ENCODE data around the gene NACC2. TPM values are rescaled to one million over a fixed set of nuclear protein-coding genes. Genes with fewer than 3 reads are reported as not detected.

Gene NACC2
- total RNA-seq, 4 donors from 2014 or later, result 71.4 to 209 (median 110) TPM

GRCh38 chr9:136054146-136054545 is 40.9 kb downstream of the NACC2 start:
- ATAC-seq, result no peak
- Histone ChIP-seq H3K27ac (peak overlapping the region in 3 of 4 donors; percentile 86 to 88 (median 87)), H3K4me3 (no peak overlapping the region), H3K27me3 (no peaks in the 10 kb centered on the region), H3K36me3 (peaks cover 0 to 12% of the 10 kb centered on the region in 2 donors), H3K4me1 (peaks cover 0 to 100% (median 71%) of the 10 kb centered on the region in 3 donors), H3K9me3 (no peaks in the 10 kb centered on the region)
- WGBS, 2 donors (ENCODE audit: low coverage in 1 of 2), result 80% methylated on average over 1 of the region's 12 CpGs; no CpG with 5 or more reads in 1 of the 2 donors
- TF ChIP-seq CTCF (IDR thresholded peaks at IDR 0.05) (no peak), POLR2A (IDR thresholded peaks at IDR 0.05) (no peak), POLR2AphosphoS5 (IDR thresholded peaks at IDR 0.05) (no peak), EP300 (IDR thresholded peaks at IDR 0.05) (no peak)

- Histone ChIP-seq H3K27me3 (no peaks in the 10 kb centered on the region), H3K4me3 (no peak overlapping the region), H3K4me1 (peaks cover 0 to 100% (median 67%) of the 10 kb centered on the region in 3 donors), H3K27ac (peak overlapping the region in 3 of 4 donors; percentile 86 to 88 (median 87)), H3K36me3 (peaks cover 0 to 16% of the 10 kb centered on the region in 2 donors), H3K9me3 (no peaks in the 10 kb centered on the region)
- WGBS, 2 donors (ENCODE audit: low coverage in 1 of 2), result 62% methylated on average over 4 of the region's 8 CpGs; no CpG with 5 or more reads in 1 of the 2 donors
- TF ChIP-seq CTCF (IDR thresholded peaks at IDR 0.05), result no peak
- no peak for TF ChIP-seq EP300 (IDR thresholded peaks at IDR 0.05)
- no peak for TF ChIP-seq POLR2A (IDR thresholded peaks at IDR 0.05)
- TF ChIP-seq POLR2AphosphoS5 (IDR thresholded peaks at IDR 0.05), result no peak
- ATAC-seq, result no peak
Measured at GRCh38 chr9:136053757-136054142, 41.3 kb downstream of the NACC2 start.

GRCh38 chr9:136052991-136053756 is 41.9 kb downstream of the NACC2 start:
- no peaks in the 10 kb centered on the region for H3K27me3 ChIP-seq
- ATAC-seq, result no peak
- H3K4me3 ChIP-seq, result peak overlapping the region in 1 of 2 donors; percentile 60
- no peaks in the 10 kb centered on the region for H3K9me3 ChIP-seq
- TF ChIP-seq EP300 (IDR thresholded peaks at IDR 0.05) (no peak), POLR2A (IDR thresholded peaks at IDR 0.05) (no peak), CTCF (IDR thresholded peaks at IDR 0.05) (no peak), POLR2AphosphoS5 (IDR thresholded peaks at IDR 0.05) (no peak)
- peaks cover 0 to 22% of the 10 kb centered on the region in 2 donors for H3K36me3 ChIP-seq
- H3K4me1 ChIP-seq, result peaks cover 0 to 100% (median 66%) of the 10 kb centered on the region in 3 donors
- WGBS, 2 donors (ENCODE audit: low coverage in 1 of 2), result 17% methylated on average over 2 of the region's 23 CpGs; no CpG with 5 or more reads in 1 of the 2 donors
- H3K27ac ChIP-seq, result peak overlapping the region; percentile 2 to 88 (median 86)

GRCh38 chr9:136052472-136052880 is 42.6 kb downstream of the NACC2 start:
- Histone ChIP-seq H3K36me3 (peaks cover 0 to 29% of the 10 kb centered on the region in 2 donors), H3K4me3 (peak overlapping the region in 1 of 2 donors; percentile 60), H3K4me1 (peaks cover 0 to 100% (median 63%) of the 10 kb centered on the region in 3 donors), H3K9me3 (no peaks in the 10 kb centered on the region), H3K27me3 (no peaks in the 10 kb centered on the region), H3K27ac (peak overlapping the region; percentile 2 to 88 (median 86))
- 4 to 60% methylated on average over 1 to 4 of the region's 15 CpGs for WGBS, 2 donors (ENCODE audit: low coverage in 1 of 2)
- TF ChIP-seq CTCF (IDR thresholded peaks at IDR 0.05) (no peak), POLR2AphosphoS5 (IDR thresholded peaks at IDR 0.05) (no peak), POLR2A (IDR thresholded peaks at IDR 0.05) (no peak), EP300 (IDR thresholded peaks at IDR 0.05) (no peak)
- ATAC-seq, result peak; percentile 49

All from gastroesophageal sphincter (tissue), 4 donors.